HCT116 (cell line): ENCODE results near the gene GABRR2. TPM values are rescaled to one million over a fixed set of nuclear protein-coding genes. Genes with fewer than 3 reads are reported as not detected.

Experiments used
- ATAC-seq: fragments of 200-7000 bp; cut with Tn5 transposase; 2 replicates; pipeline ENCODE4 v1.9.1; 2020; ENCODE audit warnings: mild to moderate bottlenecking, moderate library complexity
- BruUV-seq: library from RNA; stranded (reverse); fragments of 400-500 nt; replicated peaks from 2 replicates; lab custom pipeline; 2021; lab: Mats Ljungman, UMichigan
- CTCF ChIA-PET: fragments of 300-600 bp; sonication (Branson Sonifier 250); formaldehyde crosslinking; loops from one replicate; lab custom pipeline; 2021; ENCODE audit warnings: antibody characterized with exemption; lab: Charles Lee
- POLR2A ChIA-PET: fragments of 300-600, 350-600 bp; sonication (Branson Sonifier 250); formaldehyde crosslinking; loops from one replicate; lab custom pipeline; 2021; ENCODE audit warnings: antibody characterized with exemption; lab: Charles Lee
- RAD21 ChIA-PET, 2 experiments: fragments of 300-600 bp; sonication (Branson Sonifier 250); formaldehyde crosslinking; loops; one replicate each; lab custom pipeline; 2023; ENCODE audit warnings: low total read pairs in 2 of 2; ENCODE audit not compliant: uncharacterized antibody in 2 of 2, unreplicated experiment in 2 of 2, low non-redundant PET in 1 of 2; lab: Charles Lee
- DNase-seq: peaks from one replicate; pipeline ENCODE4 v3.0.0-alpha.2; 2010; ENCODE audit warnings: low read depth, low spot score
- H2AFZ ChIP-seq: fragments of 200-600 bp; shearing (Covaris generic), sonication (generic); 2 replicates; pipeline ENCODE4 v1.6.1; 2017; ENCODE audit warnings: low read depth, mixed run types, mixed read lengths, antibody characterized with exemption, low read length; ENCODE audit not compliant: poor library complexity, severe bottlenecking
- H3K27ac ChIP-seq: 2 replicates; pipeline ENCODE4 v1.5.1; 2012; ENCODE audit warnings: low read depth, low read length
- H3K27me3 ChIP-seq: fragments of 200-600 bp; sonication (generic); 2 replicates; pipeline ENCODE4 v1.6.1; 2016; ENCODE audit warnings: mixed run types, low read length, mixed read lengths; ENCODE audit not compliant: insufficient read depth
- H3K36me3 ChIP-seq, 2 experiments: fragments of 200-500 bp in 1 of 2; fragments of 200-600 bp in 1 of 2; sonication (Bioruptor generic) in 1 of 2; sonication (generic) in 1 of 2; 2 replicates each; pipeline versions ENCODE4 v1.5.1 to v1.6.1; 2014 to 2016; ENCODE audit warnings: low read length in 2 of 2, inconsistent platforms in 1 of 2, mixed read lengths in 1 of 2, mixed run types in 1 of 2; ENCODE audit not compliant: insufficient read depth in 2 of 2, control insufficient read depth in 1 of 2
- H3K4me1 ChIP-seq, 2 experiments: fragments of 200-600 bp in 1 of 2; sonication (generic) in 1 of 2; 2 replicates each; pipeline versions ENCODE4 v1.5.1 to v1.6.1; 2012 to 2017; ENCODE audit warnings: low read length in 2 of 2, inconsistent platforms in 1 of 2, mild to moderate bottlenecking in 1 of 2, mixed read lengths in 1 of 2, mixed run types in 1 of 2, moderate library complexity in 1 of 2; ENCODE audit not compliant: insufficient read depth in 2 of 2, control insufficient read depth in 1 of 2
- H3K4me2 ChIP-seq: fragments of 200-600 bp; sonication (generic); 2 replicates; pipeline ENCODE4 v1.6.1; 2017; ENCODE audit warnings: mixed run types, low read length, mixed read lengths
- H3K4me3 ChIP-seq, 2 experiments: fragments of 200-600 bp in 1 of 2; sonication (generic) in 1 of 2; replicated peaks in 1 of 2; 2 replicates each; pipeline ENCODE4 v1.5.1; 2011 to 2016; ENCODE audit warnings: low read length in 2 of 2, control low read depth in 1 of 2, low read depth in 1 of 2, mild to moderate bottlenecking in 1 of 2, mixed read lengths in 1 of 2, mixed run types in 1 of 2
- H3K79me2 ChIP-seq: fragments of 200-600 bp; sonication (generic); 2 replicates; pipeline ENCODE4 v1.6.1; 2017; ENCODE audit warnings: mild to moderate bottlenecking, mixed run types, low read length, moderate library complexity, mixed read lengths; ENCODE audit not compliant: insufficient read depth
- H3K9ac ChIP-seq: fragments of 200-600 bp; sonication (generic); 2 replicates; pipeline ENCODE4 v1.6.1; 2016; ENCODE audit warnings: low read length, mixed read lengths
- H3K9me2 ChIP-seq: fragments of 200-600 bp; sonication (generic), shearing (Covaris generic); 2 replicates; pipeline ENCODE4 v1.6.1; 2017; ENCODE audit warnings: mixed run types, mild to moderate bottlenecking, moderate library complexity; ENCODE audit not compliant: insufficient read depth
- H3K9me3 ChIP-seq, 2 experiments: fragments of 200-500 bp in 1 of 2; fragments of 200-600 bp in 1 of 2; sonication (Bioruptor generic) in 1 of 2; sonication (generic) in 1 of 2; 2 replicates each; pipeline ENCODE4 v1.6.1; 2014 to 2017; ENCODE audit warnings: low read length in 2 of 2, mixed read lengths in 2 of 2, inconsistent platforms in 1 of 2, low read depth in 1 of 2, mild to moderate bottlenecking in 1 of 2, mixed run types in 1 of 2, moderate library complexity in 1 of 2; ENCODE audit not compliant: control insufficient read depth in 1 of 2, insufficient read depth in 1 of 2
- H4K20me1 ChIP-seq: fragments of 200-600 bp; sonication (generic), shearing (Covaris generic); 2 replicates; pipeline ENCODE4 v1.6.1; 2017; ENCODE audit warnings: mixed run types, mild to moderate bottlenecking, moderate library complexity; ENCODE audit not compliant: insufficient read depth
- ATF3 ChIP-seq: IDR thresholded peaks from 2 replicates; pipeline ENCODE4 v1.6.1; 2012
- CTCF ChIP-seq, 3 experiments: fragments of 200-600 bp in 1 of 3; sonication (generic) in 1 of 3; IDR thresholded peaks in 2 of 3; conservative IDR thresholded peaks in 1 of 3; 2 replicates each; pipeline ENCODE4 v1.5.1; 2012 to 2017; ENCODE audit warnings: low read depth in 2 of 3, low read length in 2 of 3, antibody characterized with exemption in 1 of 3, borderline replicate concordance in 1 of 3, control low read depth in 1 of 3, mild to moderate bottlenecking in 1 of 3, mixed read lengths in 1 of 3, mixed run types in 1 of 3, moderate library complexity in 1 of 3; ENCODE audit not compliant: insufficient read depth in 1 of 3
- EGR1 ChIP-seq: IDR thresholded peaks from 2 replicates; pipeline ENCODE4 v1.6.1; 2012; ENCODE audit warnings: low read depth
- ELF1 ChIP-seq: IDR thresholded peaks from 2 replicates; pipeline ENCODE4 v1.6.1; 2012; ENCODE audit warnings: low read depth, borderline replicate concordance
- EZH2 ChIP-seq: fragments of 200-600 bp; sonication (generic); IDR thresholded peaks from 2 replicates; pipeline ENCODE4 v1.6.1; 2017; ENCODE audit warnings: antibody characterized with exemption, mixed run types
- FOSL1 ChIP-seq: IDR thresholded peaks from 2 replicates; pipeline ENCODE4 v1.6.1; 2012; ENCODE audit warnings: low read depth
- JUND ChIP-seq: IDR thresholded peaks from 2 replicates; pipeline ENCODE4 v1.6.1; 2012
- MAX ChIP-seq: IDR thresholded peaks from 2 replicates; pipeline ENCODE4 v1.6.1; 2012
- POLR2A ChIP-seq: IDR thresholded peaks from 2 replicates; pipeline ENCODE4 v1.7.0; 2011; ENCODE audit warnings: borderline replicate concordance; ENCODE audit not compliant: insufficient read depth, insufficient read length; ENCODE audit errors: extremely low read depth
- POLR2AphosphoS5 ChIP-seq: IDR thresholded peaks from 2 replicates; pipeline ENCODE4 v1.6.1; 2011; ENCODE audit warnings: mild to moderate bottlenecking, low read depth, low read length, moderate library complexity
- RAD21 ChIP-seq: IDR thresholded peaks from 2 replicates; pipeline ENCODE4 v1.6.1; 2012; ENCODE audit warnings: low read depth, mild to moderate bottlenecking
- REST ChIP-seq: IDR thresholded peaks from 2 replicates; pipeline ENCODE4 v1.6.1; 2012; ENCODE audit warnings: low read depth
- SIN3A ChIP-seq: IDR thresholded peaks from 2 replicates; pipeline ENCODE4 v1.6.1; 2012; ENCODE audit warnings: low read depth
- SP1 ChIP-seq: IDR thresholded peaks from 2 replicates; pipeline ENCODE4 v1.6.1; 2012; ENCODE audit warnings: low read depth
- SRF ChIP-seq: IDR thresholded peaks from 2 replicates; pipeline ENCODE4 v1.6.1; 2012; ENCODE audit warnings: low read depth
- TCF7L2 ChIP-seq: IDR thresholded peaks from 2 replicates; pipeline ENCODE4 v1.7.0; 2011; ENCODE audit warnings: borderline replicate concordance, inconsistent platforms; ENCODE audit not compliant: insufficient read depth, insufficient read length; ENCODE audit errors: extremely low read depth
- ZBTB33 ChIP-seq: IDR thresholded peaks from 2 replicates; pipeline ENCODE4 v1.6.1; 2011; ENCODE audit warnings: mild to moderate bottlenecking, low read length, moderate library complexity; ENCODE audit not compliant: insufficient replicate concordance; ENCODE audit errors: extremely low read depth
- ZFX ChIP-seq: fragments of 450-650 bp; IDR thresholded peaks from 2 replicates; pipeline ENCODE4 v1.6.1; 2017
- ZNF274 ChIP-seq: fragments of 200-500 bp; sonication (Bioruptor generic); IDR thresholded peaks from 2 replicates; pipeline ENCODE4 v1.6.1; 2014; ENCODE audit warnings: mild to moderate bottlenecking, low read depth, low read length, inconsistent platforms
- intact Hi-C: fragments of 100-400 bp; cut with micrococcal nuclease; formaldehyde crosslinking; loops from 2 replicates; pipeline ENCODE4 v1.10.0; 2022
- total RNA-seq: library from RNA; stranded (reverse); gene quantifications from one replicate; pipeline ENCODE4 v1.2.1, GENCODE V29; 2021; ENCODE audit not compliant: unreplicated experiment

Gene GABRR2
- total RNA-seq, 1 experiment from 2014 or later: 0.57 TPM

- RAD21 ChIA-PET: no interaction called here
- no peak for DNase-seq
- no peaks in the 10 kb centered on the region for H3K9me2 ChIP-seq
- H3K79me2 ChIP-seq: no peaks in the 10 kb centered on the region
- no peaks in the 10 kb centered on the region for H3K27me3 ChIP-seq
- TF ChIP-seq POLR2AphosphoS5 (no peak), REST (no peak), ATF3 (no peak), RAD21 (no peak), ELF1 (no peak), ZNF274 (no peak), SRF (no peak), JUND (no peak), FOSL1 (no peak), TCF7L2 (no peak), EZH2 (no peak), POLR2A (no peak), CTCF (IDR thresholded peaks at IDR 0.05 in 2 of 3, conservative IDR thresholded peaks at IDR 0.05 in 1 of 3; ENCODE audit: borderline replicate concordance in 1 of 3, insufficient read depth in 1 of 3, low read depth in 2 of 3, low read length in 2 of 3) (no peak), EGR1 (no peak), SP1 (no peak), MAX (no peak), ZBTB33 (no peak), SIN3A (no peak), ZFX (no peak)
- TF ChIP-seq, all 23 proteins: peak for 0
- no peak overlapping the region for H3K4me2 ChIP-seq
- peaks cover 14 to 21% of the 10 kb centered on the region in 2 experiments for H3K4me1 ChIP-seq
- no peak overlapping the region for H2AFZ ChIP-seq
- intact Hi-C loops: no loop called here
- ChIA-PET POLR2A (no interaction called here), CTCF (no interaction called here)
- no peaks in the 10 kb centered on the region for H3K36me3 ChIP-seq
- no peaks in the 10 kb centered on the region for H4K20me1 ChIP-seq
- ATAC-seq: no peak
- H3K9ac ChIP-seq: no peak overlapping the region
- BruUV-seq: no TSS peak
- no peak overlapping the region for H3K27ac ChIP-seq
- no peak overlapping the region for H3K4me3 ChIP-seq
- no peaks in the 10 kb centered on the region; a peak in 1 of 4 replicates for H3K9me3 ChIP-seq
These were observed 12.2 kb downstream of the GABRR2 start for GRCh38 chr6:89302936-89303335.
